H9 (cell line): ENCODE measurements around the gene DRG1. TPM values are rescaled to one million over a fixed set of nuclear protein-coding genes. Genes with fewer than 3 reads are reported as not detected.

ENCODE experiments used
- DNase-seq: peaks from one replicate; pipeline ENCODE4 v3.0.0-alpha.2; 2017
- H2AFZ ChIP-seq: one replicate; pipeline ENCODE4 v1.6.1; 2013; ENCODE audit warnings: mild to moderate bottlenecking, low read length, control low read depth, moderate library complexity
- H2AK5ac ChIP-seq: 2 replicates; pipeline ENCODE4 v1.6.1; 2013; ENCODE audit warnings: low read length, control low read depth, mixed read lengths; ENCODE audit not compliant: insufficient read length
- H2BK120ac ChIP-seq: one replicate; pipeline ENCODE4 v1.6.1; 2013; ENCODE audit warnings: low read depth, mild to moderate bottlenecking, low read length, control low read depth, inconsistent platforms; ENCODE audit not compliant: poor library complexity, severe bottlenecking
- H2BK12ac ChIP-seq: 2 replicates; pipeline ENCODE4 v1.6.1; 2013; ENCODE audit warnings: low read length, control low read depth, mixed read lengths, low read depth; ENCODE audit not compliant: insufficient read length
- H2BK15ac ChIP-seq: 2 replicates; pipeline ENCODE4 v1.6.1; 2013; ENCODE audit warnings: low read depth, low read length, control low read depth
- H2BK20ac ChIP-seq: one replicate; pipeline ENCODE4 v1.6.1; 2013; ENCODE audit warnings: low read depth, mild to moderate bottlenecking, low read length, control low read depth, inconsistent platforms; ENCODE audit not compliant: poor library complexity, severe bottlenecking
- H2BK5ac ChIP-seq: 2 replicates; pipeline ENCODE4 v1.6.1; 2013; ENCODE audit warnings: low read length, control low read depth, mixed read lengths; ENCODE audit not compliant: insufficient read length
- H3K14ac ChIP-seq: 2 replicates; pipeline ENCODE4 v1.6.1; 2013; ENCODE audit warnings: low read length, control low read depth; ENCODE audit not compliant: insufficient read depth
- H3K18ac ChIP-seq: 2 replicates; pipeline ENCODE4 v1.6.1; 2013; ENCODE audit warnings: low read depth, mild to moderate bottlenecking, mixed read lengths, low read length, control low read depth; ENCODE audit not compliant: insufficient read length
- H3K23ac ChIP-seq: 2 replicates; pipeline ENCODE4 v1.6.1; 2013; ENCODE audit warnings: low read length, control low read depth, mixed read lengths, low read depth; ENCODE audit not compliant: insufficient read length
- H3K23me2 ChIP-seq: 2 replicates; pipeline ENCODE4 v1.6.1; 2013; ENCODE audit warnings: low read depth, mild to moderate bottlenecking, mixed read lengths, low read length, control low read depth; ENCODE audit not compliant: insufficient read length, poor library complexity, severe bottlenecking
- H3K27ac ChIP-seq: 2 replicates; pipeline ENCODE4 v1.5.1; 2013; ENCODE audit warnings: low read length, control low read depth, mixed read lengths, low read depth; ENCODE audit not compliant: insufficient read length
- H3K27me3 ChIP-seq: 2 replicates; pipeline ENCODE4 v1.6.1; 2013; ENCODE audit warnings: low read length, control low read depth, inconsistent platforms; ENCODE audit not compliant: insufficient read depth
- H3K4ac ChIP-seq: 2 replicates; pipeline ENCODE4 v1.6.1; 2013; ENCODE audit warnings: low read depth, mild to moderate bottlenecking, control low read depth, inconsistent platforms, low read length, moderate library complexity
- H3K4me1 ChIP-seq: 2 replicates; pipeline ENCODE4 v1.6.1; 2013; ENCODE audit warnings: low read length, control low read depth, inconsistent platforms; ENCODE audit not compliant: insufficient read depth
- H3K4me2 ChIP-seq: 2 replicates; pipeline ENCODE4 v1.6.1; 2013; ENCODE audit warnings: low read length, control low read depth, mixed read lengths; ENCODE audit not compliant: insufficient read length, insufficient read depth
- H3K56ac ChIP-seq: 2 replicates; pipeline ENCODE4 v1.6.1; 2013; ENCODE audit warnings: low read depth, mild to moderate bottlenecking, mixed read lengths, low read length, control low read depth; ENCODE audit not compliant: insufficient read length
- H3K79me1 ChIP-seq: 2 replicates; pipeline ENCODE4 v1.6.1; 2013; ENCODE audit warnings: low read depth, mild to moderate bottlenecking, moderate library complexity, low read length, control low read depth, inconsistent platforms; ENCODE audit not compliant: insufficient read depth, poor library complexity, severe bottlenecking
- H3K79me2 ChIP-seq: 2 replicates; pipeline ENCODE4 v1.6.1; 2013; ENCODE audit warnings: low read length, control low read depth, inconsistent platforms; ENCODE audit not compliant: insufficient read depth
- H3K9ac ChIP-seq: 2 replicates; pipeline ENCODE4 v1.6.1; 2013; ENCODE audit warnings: low read length, control low read depth, mixed read lengths; ENCODE audit not compliant: insufficient read length; ENCODE audit errors: extremely low read depth
- H3K9me3 ChIP-seq: one replicate; pipeline ENCODE4 v1.6.1; 2013; ENCODE audit warnings: low read depth, low read length, inconsistent platforms; ENCODE audit not compliant: control insufficient read depth
- H3T11ph ChIP-seq: one replicate; pipeline ENCODE4 v1.6.1; 2013; ENCODE audit warnings: mild to moderate bottlenecking, low read length, control low read depth, inconsistent platforms
- H4K20me1 ChIP-seq: one replicate; pipeline ENCODE4 v1.6.1; 2013; ENCODE audit not compliant: control insufficient read depth, insufficient read length, insufficient read depth
- H4K5ac ChIP-seq: 2 replicates; pipeline ENCODE4 v1.6.1; 2013; ENCODE audit warnings: low read depth, mild to moderate bottlenecking, mixed read lengths, low read length, control low read depth; ENCODE audit not compliant: insufficient read length
- H4K8ac ChIP-seq: replicated peaks from 2 replicates; pipeline ENCODE4 v1.6.1; 2013; ENCODE audit warnings: low read length, control low read depth, mixed read lengths, low read depth; ENCODE audit not compliant: insufficient read length
- H4K91ac ChIP-seq: 2 replicates; pipeline ENCODE4 v1.6.1; 2013; ENCODE audit warnings: low read depth, mild to moderate bottlenecking, moderate library complexity, mixed read lengths, low read length, control low read depth; ENCODE audit not compliant: insufficient read length
- H3K27ac Mint-ChIP-seq, 3 experiments: 2 replicates in 2 of 3; 3 replicates in 1 of 3; pipeline ENCODE4 v1.8.0; 2020 to 2021; ENCODE audit warnings: mixed read lengths in 3 of 3, mild to moderate bottlenecking in 1 of 3, moderate library complexity in 1 of 3
- H3K27me3 Mint-ChIP-seq: 2 replicates; pipeline ENCODE4 v1.8.0; 2021; ENCODE audit warnings: low read depth, mild to moderate bottlenecking, moderate library complexity, mixed read lengths
- H3K36me3 Mint-ChIP-seq, 3 experiments: 2 replicates in 2 of 3; 3 replicates in 1 of 3; pipeline ENCODE4 v1.8.0; 2020 to 2021; ENCODE audit warnings: low read depth in 3 of 3, mixed read lengths in 3 of 3; ENCODE audit not compliant: insufficient read depth in 1 of 3
- H3K4me1 Mint-ChIP-seq, 2 experiments: 2 replicates each; pipeline ENCODE4 v1.8.0; 2020; ENCODE audit warnings: mixed read lengths in 2 of 2
- H3K4me3 Mint-ChIP-seq, 2 experiments: 2 replicates in 1 of 2; 3 replicates in 1 of 2; pipeline ENCODE4 v1.8.0; 2020 to 2021; ENCODE audit warnings: mild to moderate bottlenecking in 2 of 2, mixed read lengths in 2 of 2, moderate library complexity in 1 of 2
- H3K9me3 Mint-ChIP-seq, 2 experiments: 2 replicates in 1 of 2; 3 replicates in 1 of 2; pipeline ENCODE4 v1.8.0; 2020; ENCODE audit warnings: mild to moderate bottlenecking in 2 of 2, mixed read lengths in 2 of 2, moderate library complexity in 1 of 2
- CTCF ChIP-seq: fragments of 200-600 bp; sonication (generic); conservative IDR thresholded peaks from 3 replicates; pipeline ENCODE4 v1.8.0; 2021; ENCODE audit warnings: antibody characterized with exemption, mild to moderate bottlenecking
- WGBS: extraction: QIAGEN DNeasy Blood & Tissue Kit; methylation state at CpG from one replicate; pipeline ENCODE4 v1.1.7; 2013; ENCODE audit warnings: missing lambda C conversion rate, low lambda C conversion rate, mixed read lengths; ENCODE audit not compliant: insufficient read length; ENCODE audit errors: extremely low coverage; 5-methylcytosine and 5-hydroxymethylcytosine counted together
- total RNA-seq: library from RNA; stranded (reverse); gene quantifications from 2 replicates; pipeline ENCODE4 v1.2.1, GENCODE V29; 2021

Gene DRG1
- total RNA-seq, 1 experiment from 2014 or later: 89.5 TPM

- no CpG with 5 or more reads among the region's 5 CpGs for WGBS
- Histone ChIP-seq H4K8ac (no peak overlapping the region), H2AFZ (no peak overlapping the region), H3T11ph (no peak overlapping the region), H3K79me1 (no peaks in the 10 kb centered on the region), H3K14ac (no peak overlapping the region), H2AK5ac (no peak overlapping the region), H3K23me2 (no peaks in the 10 kb centered on the region), H3K18ac (no peak overlapping the region), H3K27me3 (no peaks in the 10 kb centered on the region), H2BK120ac (no peak overlapping the region), H3K56ac (no peak overlapping the region), H3K9me3 (no peaks in the 10 kb centered on the region), H3K9ac (no peak overlapping the region), H4K5ac (no peak overlapping the region), H2BK12ac (no peak overlapping the region), H4K20me1 (no peaks in the 10 kb centered on the region), H3K4me1 (no peaks in the 10 kb centered on the region), H3K23ac (no peak overlapping the region), H3K27ac (no peak overlapping the region), H4K91ac (no peak overlapping the region), H3K4ac (no peak overlapping the region), H2BK15ac (no peak overlapping the region), H2BK20ac (no peak overlapping the region), H3K79me2 (no peaks in the 10 kb centered on the region), H2BK5ac (no peak overlapping the region), H3K4me2 (no peak overlapping the region)
- H3K4me1 Mint-ChIP-seq: no peaks in the 10 kb centered on the region
- peaks cover 2 to 39% (median 14%) of the 10 kb centered on the region in 3 experiments; a peak in 6 of 7 replicates for H3K36me3 Mint-ChIP-seq
- H3K4me3 Mint-ChIP-seq: no peak overlapping the region
- H3K27me3 Mint-ChIP-seq: no peaks in the 10 kb centered on the region
- peak; percentile 72 for TF ChIP-seq CTCF
- peak overlapping the region in 1 of 3 experiments; percentile 42; a peak in 1 of 7 replicates for H3K27ac Mint-ChIP-seq
- DNase-seq: no peak
- no peaks in the 10 kb centered on the region for H3K9me3 Mint-ChIP-seq
Measured at GRCh38 chr22:31451709-31452571, 52.5 kb downstream of the DRG1 start.
